ENCODE measurements around the gene EHF.

- TF ChIP-seq EZH2phosphoT487 (IDR thresholded peaks at IDR 0.05; ENCODE audit: low read depth, severe bottlenecking, unreplicated experiment), result no peak
- TF ChIP-seq CTCF (IDR thresholded peaks at IDR 0.05; ENCODE audit: poor library complexity), result peak; percentile 3
Observed at GRCh38 chr11:34633990-34634693, 13.2 kb downstream of the EHF start.

Data from hepatocyte (in vitro differentiated cells).